K562 (cell line): Measurements from ENCODE around the gene BNIP1.

Experiments used
- CTCF ChIP-seq, 3 experiments: IDR thresholded peaks in 2 of 3; conservative IDR thresholded peaks in 1 of 3; 2 replicates each; pipeline ENCODE4 v1.5.1; 2011 to 2012; ENCODE audit warnings: low read length in 3 of 3, mild to moderate bottlenecking in 3 of 3, control low read depth in 2 of 3, improper control_type of control experiment in 1 of 3, inconsistent platforms in 1 of 3, low read depth in 1 of 3, mixed read lengths in 1 of 3, moderate library complexity in 1 of 3; ENCODE audit not compliant: insufficient read depth in 2 of 3
- FOS ChIP-seq: IDR thresholded peaks from 3 replicates; pipeline ENCODE4 v1.6.1; 2011; ENCODE audit not compliant: insufficient read length; ENCODE audit errors: extremely low read depth
- HIVEP1 ChIP-seq: fragments of 250-450 bp; sonication (Bioruptor Pico); IDR thresholded peaks from 2 replicates; pipeline ENCODE4 v1.4.0; 2020; ENCODE audit warnings: mild to moderate bottlenecking
- NR1H2 ChIP-seq: sonication (generic); formaldehyde crosslinking; IDR thresholded peaks from 2 replicates; pipeline ENCODE4 v1.4.0; 2020; ENCODE audit warnings: mild to moderate bottlenecking, missing genetic modification reagents
- POLR2A ChIP-seq: fragments of 450-650 bp; conservative IDR thresholded peaks from 2 replicates; pipeline ENCODE4 v1.6.1; 2016
- RBFOX2 ChIP-seq: fragments of 200-400 bp; formaldehyde crosslinking; IDR thresholded peaks from 2 replicates; pipeline ENCODE4 v1.6.1; 2017; ENCODE audit warnings: low read depth, mild to moderate bottlenecking, low read length, moderate library complexity
- ZNF398 ChIP-seq: fragments of 250-450 bp; sonication (Bioruptor Pico); IDR thresholded peaks from 2 replicates; pipeline ENCODE4 v1.8.0; 2021; ENCODE audit warnings: moderate library complexity, mild to moderate bottlenecking, inconsistent platforms
- ZNF589 ChIP-seq: fragments of 200-800 bp; sonication (Bioruptor generic); IDR thresholded peaks from 2 replicates; pipeline ENCODE4 v1.6.1; 2016; ENCODE audit warnings: low read depth, missing genetic modification characterization, missing compliant biosample characterization

GRCh38 chr5:173200356-173200755 lies 56.0 kb downstream of the BNIP1 start:
- TF ChIP-seq ZNF589 (CRISPR knock-in tag) (no peak), NR1H2 (CRISPR knock-in tag) (no peak), CTCF (IDR thresholded peaks at IDR 0.05 in 2 of 3, conservative IDR thresholded peaks at IDR 0.05 in 1 of 3; ENCODE audit: insufficient read depth in 2 of 3, low read depth in 1 of 3, low read length in 3 of 3) (no peak), POLR2A (no peak), ZNF398 (CRISPR knock-in tag) (no peak), RBFOX2 (no peak), HIVEP1 (no peak), FOS (no peak)
